ENCODE measurements around the gene ERBB2.

ERBB2 gene

DNA sequence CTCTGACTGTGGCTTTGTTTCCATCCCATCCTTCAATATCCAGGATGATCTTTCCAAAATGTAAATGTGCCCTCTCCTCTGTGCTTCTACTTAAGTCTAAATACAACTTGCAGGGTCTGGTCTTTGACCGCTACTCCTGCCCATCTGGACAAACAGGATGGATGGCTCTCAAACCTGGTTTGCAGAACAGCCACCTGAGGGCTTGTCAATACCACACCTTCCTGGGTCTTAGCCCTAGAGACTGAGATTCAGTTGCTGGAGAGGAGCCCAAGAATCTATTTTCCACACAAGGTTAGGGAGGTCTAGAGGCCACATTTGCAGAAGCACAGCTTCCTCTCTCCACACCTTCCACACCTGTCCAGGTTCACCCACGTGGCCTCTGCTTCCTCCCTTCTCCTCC, 36.0 kb downstream of the ERBB2 start:
- TF ChIP-seq JUND (IDR thresholded peaks at IDR 0.05; ENCODE audit: low read depth), result no peak
- in situ Hi-C loops (cut with HindIII; ENCODE audit: low pct_unique_long_range_greater_than_20kb, low sequenced_read_pairs), result no loop called here
- peak in 1 of 2 experiments; percentile 91 for DNase-seq (ENCODE audit: low read depth in 1 of 2, low spot score in 1 of 2)

DNA sequence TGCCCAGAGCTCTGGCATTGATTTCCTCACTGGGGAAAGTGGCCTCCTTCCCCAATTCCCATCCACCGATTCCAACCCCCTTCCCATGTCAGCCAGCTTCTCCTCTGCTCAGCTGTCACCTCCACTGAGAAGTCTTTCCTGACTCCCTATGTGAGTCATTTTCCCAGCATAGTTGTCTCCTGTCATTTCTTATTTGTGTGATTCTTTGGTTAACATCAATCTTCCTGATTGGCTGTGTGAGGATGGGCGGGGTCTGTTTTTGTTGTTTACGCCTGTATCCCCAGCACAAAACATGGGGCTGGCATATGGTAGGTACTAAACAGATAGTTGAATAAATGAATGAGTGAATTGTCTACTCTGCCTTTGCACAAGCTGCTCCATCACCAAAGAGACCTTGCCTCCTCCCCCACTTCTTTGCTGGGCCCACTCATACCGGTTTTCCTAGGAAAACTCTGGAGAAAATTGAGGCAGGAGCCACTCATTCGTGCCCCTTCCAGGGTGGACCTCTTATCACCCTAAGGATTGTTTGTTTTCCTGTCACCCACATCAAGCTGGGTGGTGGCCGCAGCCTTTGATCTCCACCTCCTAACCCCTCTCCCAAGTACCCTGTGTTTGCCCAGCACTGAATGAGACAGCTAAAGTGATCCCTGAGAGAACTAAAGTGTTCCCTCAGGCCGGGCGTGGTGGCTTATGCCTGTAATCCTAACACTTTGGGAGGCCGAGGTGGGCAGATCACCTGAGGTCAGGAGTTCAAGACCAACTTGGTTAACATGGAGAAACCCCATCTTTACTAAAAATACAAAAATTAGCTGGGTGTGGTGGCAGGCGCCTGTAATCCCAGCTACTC, 36.7 kb downstream of the ERBB2 start:
- peak in 1 of 2 experiments; percentile 74 for DNase-seq (ENCODE audit: low read depth in 1 of 2, low spot score in 1 of 2)
- in situ Hi-C loops (cut with HindIII; ENCODE audit: low pct_unique_long_range_greater_than_20kb, low sequenced_read_pairs), result no loop called here

GRCh38 chr17:39737206-39737759, 37.4 kb downstream of the ERBB2 start:
- in situ Hi-C loops (cut with HindIII; ENCODE audit: low pct_unique_long_range_greater_than_20kb, low sequenced_read_pairs), result no loop called here
- no peak for TF ChIP-seq JUND (IDR thresholded peaks at IDR 0.05; ENCODE audit: low read depth)
- DNase-seq (ENCODE audit: low read depth in 1 of 2, low spot score in 1 of 2), result no peak

More for the DNA sequence above, 36.7 kb downstream of the ERBB2 start:
- no peak for TF ChIP-seq JUND (IDR thresholded peaks at IDR 0.05; ENCODE audit: low read depth)

GRCh38 chr17:39737760-39738567, 38.1 kb downstream of the ERBB2 start, which contains the start of gene GRB7:
Gene GRB7 (plus strand): TSS chr17:39737938. CDS start chr17:39742302, 4,364 bp downstream.
- TF ChIP-seq JUND (IDR thresholded peaks at IDR 0.05; ENCODE audit: low read depth), result no peak

GRCh38 chr17:39738568-39738901, 38.7 kb downstream of the ERBB2 start:
- no peak for TF ChIP-seq JUND (IDR thresholded peaks at IDR 0.05; ENCODE audit: low read depth)
- DNase-seq (ENCODE audit: low read depth in 1 of 2, low spot score in 1 of 2), result peak in 1 of 2 experiments; percentile 88
- in situ Hi-C loops (cut with HindIII; ENCODE audit: low pct_unique_long_range_greater_than_20kb, low sequenced_read_pairs), result no loop called here

More at GRCh38 chr17:39737760-39738567, 38.1 kb downstream of the ERBB2 start, which contains the start of gene GRB7:
- DNase-seq (ENCODE audit: low read depth in 1 of 2, low spot score in 1 of 2), result peak; percentile 95 to 97
- in situ Hi-C loops (cut with HindIII; ENCODE audit: low pct_unique_long_range_greater_than_20kb, low sequenced_read_pairs), result no loop called here

- DNase-seq (ENCODE audit: low read depth in 1 of 2, low spot score in 1 of 2), result peak; percentile 90 to 93
- in situ Hi-C loops (cut with HindIII; ENCODE audit: low pct_unique_long_range_greater_than_20kb, low sequenced_read_pairs), result no loop called here
- no peak for TF ChIP-seq JUND (IDR thresholded peaks at IDR 0.05; ENCODE audit: low read depth)
Observed at GRCh38 chr17:39738983-39739884, 39.4 kb downstream of the ERBB2 start.

DNA sequence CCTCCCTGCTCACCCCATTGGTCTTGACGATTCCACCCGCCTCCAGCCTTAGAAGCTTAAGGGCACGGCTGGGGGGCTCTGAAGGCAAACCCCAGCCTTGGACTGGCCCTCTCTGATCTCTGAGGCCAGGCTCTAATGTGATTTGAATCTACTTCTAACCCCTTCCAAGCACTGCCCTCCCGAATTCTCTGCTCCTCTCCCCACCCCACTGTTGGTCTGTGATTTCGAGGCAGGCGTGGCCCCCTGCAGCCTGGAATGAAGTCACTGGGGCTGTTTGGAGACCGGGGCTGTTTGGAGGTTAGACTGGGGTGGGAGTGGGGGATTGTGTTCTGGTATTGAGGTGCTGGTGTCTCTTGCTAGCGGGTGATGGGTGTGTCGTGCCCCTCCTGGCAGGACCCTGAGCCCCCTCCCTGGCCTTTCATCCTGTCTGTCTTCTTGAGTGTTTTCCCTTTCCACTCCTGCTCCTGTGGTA, 40.1 kb downstream of the ERBB2 start:
- peak in 1 of 2 experiments; percentile 51 for DNase-seq (ENCODE audit: low read depth in 1 of 2, low spot score in 1 of 2)
- in situ Hi-C loops (cut with HindIII; ENCODE audit: low pct_unique_long_range_greater_than_20kb, low sequenced_read_pairs), result no loop called here

GRCh38 chr17:39740357-39741111, 40.7 kb downstream of the ERBB2 start:
- TF ChIP-seq JUND (IDR thresholded peaks at IDR 0.05; ENCODE audit: low read depth), result no peak
- peak in 1 of 2 experiments; percentile 44 for DNase-seq (ENCODE audit: low read depth in 1 of 2, low spot score in 1 of 2)
- in situ Hi-C loops (cut with HindIII; ENCODE audit: low pct_unique_long_range_greater_than_20kb, low sequenced_read_pairs), result no loop called here

More for the DNA sequence above, 40.1 kb downstream of the ERBB2 start:
- TF ChIP-seq JUND (IDR thresholded peaks at IDR 0.05; ENCODE audit: low read depth), result no peak

DNA sequence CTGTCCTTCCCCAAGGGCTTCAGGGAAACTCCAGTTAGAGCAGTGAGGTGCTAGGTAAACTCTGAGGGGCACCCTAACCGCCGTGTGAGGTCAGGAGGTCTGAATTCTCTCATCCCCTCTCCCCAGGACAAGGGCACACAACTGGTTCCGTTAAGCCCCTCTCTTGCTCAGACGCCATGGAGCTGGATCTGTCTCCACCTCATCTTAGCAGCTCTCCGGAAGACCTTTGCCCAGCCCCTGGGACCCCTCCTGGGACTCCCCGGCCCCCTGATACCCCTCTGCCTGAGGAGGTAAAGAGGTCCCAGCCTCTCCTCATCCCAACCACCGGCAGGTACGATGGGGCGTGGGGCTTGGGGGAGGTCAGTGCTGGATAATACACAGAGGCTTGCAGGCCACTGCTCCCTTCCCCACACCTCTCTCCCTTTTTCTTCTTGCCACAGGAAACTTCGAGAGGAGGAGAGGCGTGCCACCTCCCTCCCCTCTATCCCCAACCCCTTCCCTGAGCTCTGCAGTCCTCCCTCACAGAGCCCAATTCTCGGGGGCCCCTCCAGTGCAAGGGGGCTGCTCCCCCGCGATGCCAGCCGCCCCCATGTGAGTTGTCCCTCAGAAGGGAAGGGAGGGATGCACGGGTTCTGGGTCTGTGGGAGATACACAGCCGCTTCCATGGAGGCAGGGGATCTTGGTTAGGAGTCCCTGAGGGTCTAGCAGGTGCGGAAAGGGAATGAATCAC, 42.4 kb downstream of the ERBB2 start:
- in situ Hi-C loops (cut with HindIII; ENCODE audit: low pct_unique_long_range_greater_than_20kb, low sequenced_read_pairs), result no loop called here
- TF ChIP-seq JUND (IDR thresholded peaks at IDR 0.05; ENCODE audit: low read depth), result no peak
- no peak for DNase-seq (ENCODE audit: low read depth in 1 of 2, low spot score in 1 of 2)

- in situ Hi-C loops (cut with HindIII; ENCODE audit: low pct_unique_long_range_greater_than_20kb, low sequenced_read_pairs), result no loop called here
- no peak for TF ChIP-seq JUND (IDR thresholded peaks at IDR 0.05; ENCODE audit: low read depth)
Observed at GRCh38 chr17:39742856-39743436, 43.1 kb downstream of the ERBB2 start.

More at GRCh38 chr17:39742856-39743436, 43.1 kb downstream of the ERBB2 start:
- no peak for DNase-seq (ENCODE audit: low read depth in 1 of 2, low spot score in 1 of 2)
